Tibial nerve (tissue), 4 donors: ENCODE results near the gene GNAZ. TPM values are rescaled to one million over a fixed set of nuclear protein-coding genes. Genes with fewer than 3 reads are reported as not detected.

Source experiments
- DNase-seq, 2 donors: peaks; one replicate each; pipeline ENCODE4 v3.0.0-alpha.2; 2019; ENCODE audit warnings: low spot score in 2 of 2
- H3K27ac ChIP-seq, 4 donors: fragments of 200-600 bp; sonication (generic) in 3 of 4; one replicate each; pipeline ENCODE4 v1.5.1; 2017 to 2019; ENCODE audit warnings: mild to moderate bottlenecking in 1 of 4
- H3K27me3 ChIP-seq, 2 donors: fragments of 200-600 bp; sonication (generic) in 1 of 2; one replicate each; pipeline versions ENCODE4 v1.5.1 to v1.6.0; 2017 to 2019
- H3K36me3 ChIP-seq, 3 donors: fragments of 200-600 bp; sonication (generic); one replicate each; pipeline ENCODE4 v1.5.1; 2018 to 2019
- H3K4me1 ChIP-seq, 4 donors: fragments of 200-600 bp; sonication (generic) in 3 of 4; one replicate each; pipeline ENCODE4 v1.5.1; 2017 to 2019
- H3K4me3 ChIP-seq, 4 donors: fragments of 200-600 bp; sonication (generic) in 3 of 4; one replicate each; pipeline ENCODE4 v1.5.1; 2017 to 2019; ENCODE audit warnings: mild to moderate bottlenecking in 1 of 4, moderate library complexity in 1 of 4
- H3K9me3 ChIP-seq, 4 donors: fragments of 200-600 bp; sonication (generic) in 3 of 4; one replicate each; pipeline ENCODE4 v1.5.1; 2017 to 2019
- EP300 ChIP-seq, 2 donors: sonication (generic); formaldehyde crosslinking; IDR thresholded peaks; one replicate each; pipeline ENCODE4 v1.6.1; 2017; ENCODE audit warnings: antibody characterized with exemption in 2 of 2, mild to moderate bottlenecking in 1 of 2
- POLR2A ChIP-seq, 2 donors: fragments of 450-650 bp; IDR thresholded peaks; one replicate each; pipeline ENCODE4 v1.6.1; 2017; ENCODE audit warnings: antibody characterized with exemption in 2 of 2, mild to moderate bottlenecking in 2 of 2, moderate library complexity in 2 of 2
- WGBS, 2 donors: methylation state at CpG; one replicate each; pipeline ENCODE4 v1.1.5; 2018; 5-methylcytosine and 5-hydroxymethylcytosine counted together
- total RNA-seq, 4 donors: library from RNA; depleted of rRNA; stranded (reverse); fragments of >200 nt; gene quantifications; one replicate each; pipeline ENCODE4 v1.1.0, GENCODE V29; 2016
- TF ChIP-seq, protein P1 (sequence below), 5 experiments: fragments of 200-600 bp in 3 of 5; fragments of 450-650 bp in 2 of 5; sonication (generic) in 3 of 5; IDR thresholded peaks; one replicate each; pipeline ENCODE4 v1.5.1; 2016 to 2019; ENCODE audit warnings: antibody characterized with exemption in 5 of 5, mild to moderate bottlenecking in 3 of 5, moderate library complexity in 2 of 5

Gene GNAZ
- total RNA-seq, 4 donors from 2014 or later, result 14.1 to 20.1 (median 18.0) TPM

DNA sequence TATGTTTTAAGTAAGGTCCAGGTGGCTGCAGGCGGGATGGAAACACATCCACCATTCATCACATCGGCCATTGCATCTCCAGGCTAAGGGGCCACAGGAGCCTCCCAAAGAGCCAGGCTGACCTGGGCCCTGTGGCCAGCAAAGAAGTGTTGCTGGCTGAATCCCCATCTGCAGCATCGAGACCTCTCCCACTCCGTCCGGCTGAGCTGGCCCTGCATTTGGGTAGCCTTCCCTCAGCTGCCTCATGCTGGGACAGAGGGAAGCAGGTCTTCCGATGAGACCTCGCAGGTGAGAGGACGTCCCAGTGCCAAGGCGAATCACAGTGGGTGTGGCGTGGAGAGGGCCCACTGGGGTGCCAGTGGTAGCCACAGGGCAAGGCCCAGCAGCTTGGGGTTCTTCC lies 47.0 kb downstream of the GNAZ start:
- WGBS, 2 donors, result 94 to 95% methylated on average over 10 of the region's 10 CpGs

DNA sequence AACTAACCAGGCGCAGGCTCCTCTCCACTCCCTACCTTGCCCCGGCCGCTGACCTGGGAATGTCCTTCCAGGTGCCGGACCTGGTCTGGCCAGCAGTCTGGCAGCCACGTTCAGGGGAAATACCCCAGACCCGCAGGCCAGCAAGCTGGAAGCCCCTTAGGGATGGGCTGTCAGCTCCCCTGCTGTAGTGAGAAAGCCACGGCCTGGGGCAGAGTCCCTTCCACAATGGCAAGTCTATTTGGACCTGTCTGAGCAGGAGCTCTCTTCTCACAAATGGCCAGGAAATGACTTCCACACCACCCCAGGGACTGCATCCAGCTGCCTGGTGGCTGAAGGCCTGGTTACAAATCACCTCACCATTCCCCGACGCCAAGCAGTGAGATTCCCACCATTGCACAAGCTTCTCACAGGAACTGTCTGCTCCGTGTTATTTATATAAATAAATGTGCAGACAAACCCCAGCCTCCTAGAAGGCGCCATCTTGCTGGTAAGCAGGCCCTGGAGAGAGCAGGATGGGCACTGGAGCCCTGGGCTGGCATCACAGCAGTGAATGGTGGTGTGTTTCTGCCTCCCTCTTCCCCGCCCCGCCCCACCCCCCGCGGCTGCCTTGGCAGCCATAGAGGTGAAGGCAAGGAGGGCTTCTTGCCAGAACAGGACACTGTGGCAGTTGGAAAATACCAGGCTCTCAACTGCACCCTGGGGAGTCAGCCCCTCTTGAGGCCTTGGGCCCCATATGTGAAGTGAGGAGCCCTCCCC lies 47.8 kb downstream of the GNAZ start:
- WGBS, 2 donors, result 80 to 82% methylated on average over 10 to 14 of the region's 15 CpGs
- no peak for TF ChIP-seq POLR2A (IDR thresholded peaks at IDR 0.05)
- TF ChIP-seq, protein P1, sequence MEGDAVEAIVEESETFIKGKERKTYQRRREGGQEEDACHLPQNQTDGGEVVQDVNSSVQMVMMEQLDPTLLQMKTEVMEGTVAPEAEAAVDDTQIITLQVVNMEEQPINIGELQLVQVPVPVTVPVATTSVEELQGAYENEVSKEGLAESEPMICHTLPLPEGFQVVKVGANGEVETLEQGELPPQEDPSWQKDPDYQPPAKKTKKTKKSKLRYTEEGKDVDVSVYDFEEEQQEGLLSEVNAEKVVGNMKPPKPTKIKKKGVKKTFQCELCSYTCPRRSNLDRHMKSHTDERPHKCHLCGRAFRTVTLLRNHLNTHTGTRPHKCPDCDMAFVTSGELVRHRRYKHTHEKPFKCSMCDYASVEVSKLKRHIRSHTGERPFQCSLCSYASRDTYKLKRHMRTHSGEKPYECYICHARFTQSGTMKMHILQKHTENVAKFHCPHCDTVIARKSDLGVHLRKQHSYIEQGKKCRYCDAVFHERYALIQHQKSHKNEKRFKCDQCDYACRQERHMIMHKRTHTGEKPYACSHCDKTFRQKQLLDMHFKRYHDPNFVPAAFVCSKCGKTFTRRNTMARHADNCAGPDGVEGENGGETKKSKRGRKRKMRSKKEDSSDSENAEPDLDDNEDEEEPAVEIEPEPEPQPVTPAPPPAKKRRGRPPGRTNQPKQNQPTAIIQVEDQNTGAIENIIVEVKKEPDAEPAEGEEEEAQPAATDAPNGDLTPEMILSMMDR (IDR thresholded peaks at IDR 0.05), result no peak
- TF ChIP-seq EP300 (IDR thresholded peaks at IDR 0.05), result no peak
- Histone ChIP-seq H3K36me3 (peaks cover 0 to 6% (median 0%) of the 10 kb centered on the region in 3 donors), H3K27ac (no peak overlapping the region), H3K27me3 (no peaks in the 10 kb centered on the region), H3K9me3 (no peaks in the 10 kb centered on the region), H3K4me1 (peaks cover 0 to 19% (median 7%) of the 10 kb centered on the region in 4 donors), H3K4me3 (no peak overlapping the region)
- DNase-seq, result no peak

More for the DNA sequence above, 47.0 kb downstream of the GNAZ start:
- Histone ChIP-seq H3K4me3 (no peak overlapping the region), H3K9me3 (no peaks in the 10 kb centered on the region), H3K27ac (no peak overlapping the region), H3K4me1 (peaks cover 0 to 25% (median 9%) of the 10 kb centered on the region in 4 donors), H3K27me3 (no peaks in the 10 kb centered on the region), H3K36me3 (no peaks in the 10 kb centered on the region)
- no peak for DNase-seq
- TF ChIP-seq EP300 (IDR thresholded peaks at IDR 0.05) (no peak), POLR2A (IDR thresholded peaks at IDR 0.05) (no peak)
- TF ChIP-seq, protein P1 (IDR thresholded peaks at IDR 0.05), result no peak

DNA sequence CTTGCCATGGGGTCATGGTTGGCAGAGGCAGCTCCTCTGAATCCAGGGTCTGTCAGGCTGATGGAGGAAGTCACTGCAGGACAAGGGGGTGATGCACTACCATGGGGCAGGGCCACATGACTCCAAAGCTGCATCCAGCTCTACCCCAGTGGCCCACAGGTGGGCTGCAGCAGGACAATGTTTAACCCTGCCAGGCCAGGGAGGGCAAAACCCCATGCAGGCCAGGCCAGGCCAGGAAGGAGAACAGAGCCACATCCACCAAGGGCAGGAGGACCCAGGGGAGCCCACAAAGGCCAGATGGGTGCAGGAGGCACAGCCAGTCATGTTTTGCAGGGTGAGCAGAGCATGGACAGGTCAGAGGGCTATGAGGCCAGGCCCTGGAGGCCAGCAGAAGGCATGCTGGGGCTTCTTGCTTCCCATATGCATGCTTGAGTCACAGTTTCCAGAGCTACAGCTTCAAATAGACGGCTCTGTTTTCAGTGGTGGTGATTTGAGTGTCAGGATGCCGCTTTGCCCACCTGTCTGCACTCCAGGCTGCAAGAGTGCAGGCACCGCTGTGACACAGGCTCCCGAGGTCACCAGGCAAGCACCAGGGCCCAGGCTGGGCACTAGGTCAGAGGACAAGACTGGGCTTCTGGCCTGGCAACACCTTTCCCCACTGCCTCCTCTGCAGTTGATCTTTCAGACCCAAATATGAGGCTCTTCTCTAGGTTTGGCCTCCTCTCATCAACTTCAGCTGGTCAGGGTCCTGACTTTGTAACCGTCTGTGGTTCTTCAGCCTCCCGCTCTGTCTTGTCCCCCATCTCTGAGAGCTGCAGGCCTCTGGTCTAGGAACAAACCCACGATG lies 48.6 kb downstream of the GNAZ start:
- no peaks in the 10 kb centered on the region for H3K27me3 ChIP-seq
- WGBS, 2 donors, result 83 to 91% methylated on average over 7 of the region's 7 CpGs
- H3K4me3 ChIP-seq, result no peak overlapping the region
- H3K36me3 ChIP-seq, result peaks cover 0 to 14% (median 0%) of the 10 kb centered on the region in 3 donors
- H3K9me3 ChIP-seq, result no peaks in the 10 kb centered on the region
- no peak for TF ChIP-seq POLR2A (IDR thresholded peaks at IDR 0.05)
- TF ChIP-seq, protein P1 (IDR thresholded peaks at IDR 0.05), result no peak
- TF ChIP-seq EP300 (IDR thresholded peaks at IDR 0.05), result no peak
- DNase-seq, result no peak
- peaks cover 0 to 11% (median 4%) of the 10 kb centered on the region in 4 donors for H3K4me1 ChIP-seq
- H3K27ac ChIP-seq, result no peak overlapping the region

DNA sequence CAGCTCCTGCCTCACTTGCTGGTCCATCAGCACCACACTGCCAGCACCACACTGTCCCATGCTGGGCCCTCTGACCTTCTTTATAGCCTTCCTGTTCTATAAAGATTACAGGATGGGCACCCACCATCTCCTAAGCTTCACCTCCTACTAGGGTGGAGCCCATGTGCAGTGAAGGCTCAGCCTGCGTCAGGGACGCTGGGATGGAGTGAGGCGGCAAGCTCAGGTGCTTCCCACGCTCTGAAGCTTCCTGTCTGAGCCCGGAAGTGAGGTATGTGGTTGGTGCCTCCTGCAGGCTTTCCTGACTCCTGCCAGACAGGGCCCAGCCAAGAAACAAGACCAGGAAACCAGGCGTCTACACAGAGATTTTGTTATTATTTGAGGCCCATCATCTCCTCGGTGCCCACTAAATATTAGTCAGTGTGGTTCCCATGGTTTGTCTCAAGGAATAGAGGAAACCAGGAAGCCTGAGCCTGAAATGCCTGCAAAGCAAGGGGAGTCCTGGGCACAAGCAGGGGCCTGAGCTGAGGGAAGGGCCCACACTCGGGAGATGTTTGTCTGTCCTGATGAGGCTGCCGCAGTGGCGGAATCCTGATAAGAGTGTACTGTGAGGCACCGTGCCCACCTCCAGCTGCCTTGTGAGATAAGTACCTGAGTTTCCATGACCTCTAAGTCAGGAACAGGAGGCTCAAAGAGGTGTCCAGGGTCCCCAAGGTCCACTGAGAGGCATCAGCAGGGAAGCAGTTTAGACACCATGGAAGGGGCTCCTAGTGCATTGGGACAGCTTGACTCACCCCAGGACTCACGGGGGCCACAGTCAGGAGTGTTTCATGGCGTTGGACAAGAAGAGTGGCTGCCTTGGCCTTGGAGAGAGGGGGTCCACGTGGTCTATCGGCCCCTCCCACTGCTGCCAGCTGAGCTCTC lies 49.4 kb downstream of the GNAZ start:
- 84% methylated on average over 13 to 15 of the region's 15 CpGs for WGBS, 2 donors
- no peaks in the 10 kb centered on the region for H3K27me3 ChIP-seq
- no peak for DNase-seq
- no peak overlapping the region for H3K27ac ChIP-seq
- H3K4me1 ChIP-seq, result peaks cover 0 to 6% (median under 1%) of the 10 kb centered on the region in 4 donors
- no peaks in the 10 kb centered on the region for H3K9me3 ChIP-seq
- H3K4me3 ChIP-seq, result no peak overlapping the region
- TF ChIP-seq, protein P1 (IDR thresholded peaks at IDR 0.05), result no peak
- no peak for TF ChIP-seq EP300 (IDR thresholded peaks at IDR 0.05)
- TF ChIP-seq POLR2A (IDR thresholded peaks at IDR 0.05), result no peak
- H3K36me3 ChIP-seq, result peaks cover 0 to 14% (median 0%) of the 10 kb centered on the region in 3 donors
